HG03064 (cell line): Measurements from ENCODE around the gene TNFRSF14.

ENCODE experiments used
- ATAC-seq: cut with Tn5 transposase; IDR thresholded peaks from one replicate; pipeline ENCODE4 v1.9.1; 2021; ENCODE audit warnings: low read depth; ENCODE audit not compliant: unreplicated experiment

The TNFRSF14 gene

GRCh38 chr1:2556277-2556677 is at the start of gene TNFRSF14:
TSS of gene TNFRSF14 (plus strand) at chr1:2556371. CDS start at chr1:2556665, 294 bp downstream.
- no peak for ATAC-seq

- ATAC-seq = no peak
Measured at GRCh38 chr1:2506901-2507565, 49.1 kb upstream of the TNFRSF14 start.

- no peak for ATAC-seq
Measured at GRCh38 chr1:2507744-2508155, 48.4 kb upstream of the TNFRSF14 start.

GRCh38 chr1:2508180-2508579 is 48.0 kb upstream of the TNFRSF14 start:
- ATAC-seq = no peak

- ATAC-seq = no peak
Measured at GRCh38 chr1:2508751-2509150, 47.4 kb upstream of the TNFRSF14 start.

- no peak for ATAC-seq
Measured at GRCh38 chr1:2509589-2509988, 46.6 kb upstream of the TNFRSF14 start.

GRCh38 chr1:2510366-2511155 is 45.6 kb upstream of the TNFRSF14 start:
- ATAC-seq = no peak

GRCh38 chr1:2512862-2513421 is 43.2 kb upstream of the TNFRSF14 start:
- ATAC-seq = no peak

- ATAC-seq = no peak
Measured at GRCh38 chr1:2513939-2514652, 42.1 kb upstream of the TNFRSF14 start.

GRCh38 chr1:2514863-2515762 is 41.1 kb upstream of the TNFRSF14 start:
- ATAC-seq = no peak

GRCh38 chr1:2515763-2516080 is 40.4 kb upstream of the TNFRSF14 start:
- no peak for ATAC-seq

GRCh38 chr1:2516124-2516523 is 40.0 kb upstream of the TNFRSF14 start:
- no peak for ATAC-seq

GRCh38 chr1:2516946-2517345 is 39.2 kb upstream of the TNFRSF14 start:
- no peak for ATAC-seq

- no peak for ATAC-seq
Measured at GRCh38 chr1:2517966-2518365, 38.2 kb upstream of the TNFRSF14 start.

GRCh38 chr1:2518528-2518927 is 37.6 kb upstream of the TNFRSF14 start:
- no peak for ATAC-seq

- ATAC-seq = no peak
Measured at GRCh38 chr1:2519029-2519685, 37.0 kb upstream of the TNFRSF14 start.

- ATAC-seq = no peak
Measured at GRCh38 chr1:2519729-2520128, 36.4 kb upstream of the TNFRSF14 start.

- ATAC-seq = no peak
Measured at GRCh38 chr1:2520206-2520605, 36.0 kb upstream of the TNFRSF14 start.

GRCh38 chr1:2520806-2521205 is 35.4 kb upstream of the TNFRSF14 start:
- ATAC-seq = no peak

- no peak for ATAC-seq
Measured at GRCh38 chr1:2522230-2522629, 33.9 kb upstream of the TNFRSF14 start.
